WTC11 (cell line): ENCODE data around the gene C10orf67. TPM values are rescaled to one million over a fixed set of nuclear protein-coding genes. Genes with fewer than 3 reads are reported as not detected.

Source experiments
- ATAC-seq: fragments of 200-7000 bp; cut with Tn5 transposase; 2 replicates; pipeline ENCODE4 v1.10.0; 2021; ENCODE audit warnings: mild to moderate bottlenecking, moderate library complexity
- CTCF ChIA-PET: fragments of 300-600 bp; sonication (Branson Sonifier 250); formaldehyde crosslinking; loops from one replicate; lab custom pipeline; 2021; ENCODE audit warnings: antibody characterized with exemption; lab: Charles Lee
- POLR2A ChIA-PET: fragments of 350-600 bp; sonication (Branson Sonifier 250); formaldehyde crosslinking; loops from one replicate; lab custom pipeline; 2021; ENCODE audit warnings: antibody characterized with exemption; lab: Charles Lee
- DNase-seq: peaks from one replicate; pipeline ENCODE4 v3.0.0; 2021; ENCODE audit warnings: low spot score
- H3K27ac Mint-ChIP-seq: 2 replicates; pipeline ENCODE4 v1.8.0; 2021; ENCODE audit warnings: mixed read lengths
- H3K27me3 Mint-ChIP-seq: 2 replicates; pipeline ENCODE4 v1.8.0; 2021; ENCODE audit warnings: low read depth, mild to moderate bottlenecking, moderate library complexity, mixed read lengths
- H3K36me3 Mint-ChIP-seq: 2 replicates; pipeline ENCODE4 v1.8.0; 2021; ENCODE audit warnings: mixed read lengths
- H3K4me1 Mint-ChIP-seq: 2 replicates; pipeline ENCODE4 v1.8.0; 2022; ENCODE audit warnings: mixed read lengths
- H3K4me3 Mint-ChIP-seq: 2 replicates; pipeline ENCODE4 v1.8.0; 2021; ENCODE audit warnings: mild to moderate bottlenecking, moderate library complexity, mixed read lengths
- H3K9me3 Mint-ChIP-seq: 2 replicates; pipeline ENCODE4 v1.8.0; 2021; ENCODE audit warnings: mixed read lengths
- AFF4 ChIP-seq: sonication (generic); formaldehyde crosslinking; IDR thresholded peaks from 2 replicates; pipeline ENCODE4 v1.8.1; 2023; ENCODE audit warnings: mild to moderate bottlenecking, missing genetic modification reagents, borderline replicate concordance
- ESRRA ChIP-seq: sonication (generic); formaldehyde crosslinking; IDR thresholded peaks from 2 replicates; pipeline ENCODE4 v1.8.1; 2022; ENCODE audit warnings: mild to moderate bottlenecking, missing genetic modification reagents, borderline replicate concordance
- GRHL2 ChIP-seq: fragments of 250-450 bp; sonication (Bioruptor Pico); IDR thresholded peaks from 2 replicates; pipeline ENCODE4 v1.8.0; 2022; ENCODE audit warnings: mild to moderate bottlenecking, moderate library complexity; ENCODE audit not compliant: insufficient replicate concordance, severe bottlenecking
- GTF2I ChIP-seq: fragments of 250-450 bp; sonication (Bioruptor Pico); conservative IDR thresholded peaks from 2 replicates; pipeline ENCODE4 v1.4.0; 2021; ENCODE audit warnings: mild to moderate bottlenecking
- IRF1 ChIP-seq: sonication (generic); formaldehyde crosslinking; IDR thresholded peaks from 2 replicates; pipeline ENCODE4 v1.8.0; 2023; ENCODE audit warnings: missing genetic modification reagents
- NFYB ChIP-seq: sonication (generic); formaldehyde crosslinking; conservative IDR thresholded peaks from 2 replicates; pipeline ENCODE4 v1.8.0; 2022; ENCODE audit warnings: low read depth, missing genetic modification reagents
- NR1H2 ChIP-seq: sonication (generic); formaldehyde crosslinking; IDR thresholded peaks from 2 replicates; pipeline ENCODE4 v1.9.0; 2021; ENCODE audit warnings: mild to moderate bottlenecking, moderate library complexity, missing genetic modification reagents
- SMAD4 ChIP-seq: sonication (generic); formaldehyde crosslinking; IDR thresholded peaks from 2 replicates; pipeline ENCODE4 v1.8.0; 2022; ENCODE audit warnings: mild to moderate bottlenecking, missing genetic modification reagents
- TEAD4 ChIP-seq: sonication (generic); formaldehyde crosslinking; IDR thresholded peaks from 2 replicates; pipeline ENCODE4 v1.8.0; 2022; ENCODE audit warnings: mild to moderate bottlenecking, missing genetic modification reagents
- ZBTB21 ChIP-seq: sonication (generic); formaldehyde crosslinking; IDR thresholded peaks from 2 replicates; pipeline ENCODE4 v1.8.1; 2023; ENCODE audit warnings: mild to moderate bottlenecking, missing genetic modification reagents, borderline replicate concordance
- ZNF219 ChIP-seq: sonication (generic); formaldehyde crosslinking; IDR thresholded peaks from 2 replicates; pipeline ENCODE4 v1.8.0; 2023; ENCODE audit warnings: missing genetic modification reagents, mild to moderate bottlenecking, borderline replicate concordance
- ZNF232 ChIP-seq: sonication (generic); formaldehyde crosslinking; IDR thresholded peaks from 2 replicates; pipeline ENCODE4 v1.8.0; 2022; ENCODE audit warnings: mild to moderate bottlenecking, missing genetic modification reagents
- ZNF263 ChIP-seq: sonication (generic); formaldehyde crosslinking; IDR thresholded peaks from 2 replicates; pipeline ENCODE4 v1.8.1; 2022; ENCODE audit warnings: low read depth, mild to moderate bottlenecking, moderate library complexity, missing genetic modification reagents
- ZNF425 ChIP-seq: fragments of 250-450 bp; sonication (Bioruptor Pico); conservative IDR thresholded peaks from 2 replicates; pipeline ENCODE4 v1.9.0; 2021; ENCODE audit warnings: mild to moderate bottlenecking
- ZNF512 ChIP-seq: sonication (generic); formaldehyde crosslinking; IDR thresholded peaks from 2 replicates; pipeline ENCODE4 v1.8.1; 2022; ENCODE audit warnings: missing genetic modification reagents, borderline replicate concordance
- total RNA-seq: library from RNA; stranded (reverse); gene quantifications from 3 replicates; pipeline ENCODE4 v1.2.3, GENCODE V29; 2021

Gene C10orf67
- total RNA-seq, 1 experiment from 2014 or later: not detected

- no peaks in the 10 kb centered on the region for H3K9me3 Mint-ChIP-seq
- TF ChIP-seq IRF1 (CRISPR knock-in tag) (no peak), ZBTB21 (CRISPR knock-in tag) (no peak), ZNF232 (CRISPR knock-in tag) (no peak), NR1H2 (no peak), ESRRA (CRISPR knock-in tag) (no peak), NFYB (CRISPR knock-in tag) (no peak), SMAD4 (CRISPR knock-in tag) (no peak), ZNF263 (CRISPR knock-in tag) (no peak), AFF4 (CRISPR knock-in tag) (no peak), ZNF512 (CRISPR knock-in tag) (no peak), TEAD4 (no peak), GRHL2 (CRISPR knock-in tag) (no peak), GTF2I (CRISPR knock-in tag) (no peak)
- TF ChIP-seq, all 79 proteins: peak for 0
- ChIA-PET CTCF (interaction anchor here (1.0 to 2.7 kb wide), 3 partner anchors 37 to 88 kb away, joined by 3 to 12 read pairs (median 6); no protein-coding TSS in a partner anchor), POLR2A (no interaction called here)
- ATAC-seq (peak; percentile 74), DNase-seq (peak; percentile 36)
- Mint-ChIP-seq H3K27ac (no peak overlapping the region), H3K27me3 (peaks cover 67% of the 10 kb centered on the region), H3K4me1 (peaks cover 35% of the 10 kb centered on the region), H3K36me3 (no peaks in the 10 kb centered on the region), H3K4me3 (peak overlapping the region; percentile 30; the same call in 1 of the 2 replicates)
These were observed 139.8 kb downstream of the C10orf67 start for GRCh38 chr10:23204773-23205172.

- CTCF ChIA-PET: interaction anchor here (0.9 to 2.7 kb wide), 6 partner anchors 11 to 141 kb away, joined by 3 to 10 read pairs (median 4); partner anchors contain the start of gene C10orf67
- Mint-ChIP-seq H3K4me3 (no peak overlapping the region; the same call in 1 of the 2 replicates), H3K27me3 (peaks cover 78% of the 10 kb centered on the region), H3K27ac (no peak overlapping the region), H3K4me1 (peaks cover 36% of the 10 kb centered on the region), H3K36me3 (no peaks in the 10 kb centered on the region), H3K9me3 (no peaks in the 10 kb centered on the region)
- TF ChIP-seq ZNF219 (CRISPR knock-in tag) (no peak), ZNF425 (CRISPR knock-in tag) (no peak), IRF1 (CRISPR knock-in tag) (no peak)
- ATAC-seq: peak; percentile 15; the same call in 1 of the 2 replicates
- POLR2A ChIA-PET: no interaction called here
- DNase-seq: peak; percentile 31
These were observed 140.9 kb downstream of the C10orf67 start for GRCh38 chr10:23203369-23204325.
